T47D (cell line): ENCODE results near the gene OR6J1.
"Not testable (repeated sequence)": the region's sequence is repeated elsewhere in the genome, so short reads cannot be mapped to it uniquely, and the experiment has no call there.

Experiments used
- DNase-seq, 2 experiments: peaks; one replicate each; pipeline versions ENCODE4 v3.0.0 to v3.0.0-alpha.2; 2011 to 2012; ENCODE audit warnings: low read depth in 1 of 2, low spot score in 1 of 2
- JUND ChIP-seq: IDR thresholded peaks from 2 replicates; pipeline ENCODE4 v1.6.1; 2012; ENCODE audit warnings: low read depth
- in situ Hi-C: cut with HindIII; loops from 2 replicates; pipeline ENCODE4 v1.10.0; 2016; ENCODE audit warnings: low sequenced_read_pairs, low pct_unique_long_range_greater_than_20kb

OR6J1 gene

GRCh38 chr14:22646570-22647254 lies 2.6 kb upstream of the OR6J1 start:
- TF ChIP-seq JUND, result no peak
- in situ Hi-C loops, result no loop called here
- no peak for DNase-seq

DNA sequence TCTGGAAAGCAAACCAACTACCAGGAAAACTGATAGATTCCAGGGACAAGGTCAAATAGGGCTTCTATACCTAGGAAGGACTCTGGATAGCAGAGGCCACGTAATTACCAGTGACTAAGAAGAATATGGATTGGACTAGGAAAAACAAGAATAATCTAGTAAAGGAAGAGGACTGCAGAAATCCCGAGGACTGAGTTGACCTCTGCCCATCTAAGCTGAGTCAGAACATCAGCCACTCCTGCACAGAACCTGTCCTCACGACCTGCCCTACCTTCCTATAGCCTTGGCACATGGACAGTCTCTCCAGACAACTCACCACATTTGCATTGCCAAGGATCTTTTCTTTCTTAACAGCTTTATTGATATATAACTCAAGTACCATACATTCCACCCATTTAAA lies 2.3 kb downstream of the OR6J1 start:
- in situ Hi-C loops, result no loop called here
- DNase-seq, result no peak
- no peak for TF ChIP-seq JUND

DNA sequence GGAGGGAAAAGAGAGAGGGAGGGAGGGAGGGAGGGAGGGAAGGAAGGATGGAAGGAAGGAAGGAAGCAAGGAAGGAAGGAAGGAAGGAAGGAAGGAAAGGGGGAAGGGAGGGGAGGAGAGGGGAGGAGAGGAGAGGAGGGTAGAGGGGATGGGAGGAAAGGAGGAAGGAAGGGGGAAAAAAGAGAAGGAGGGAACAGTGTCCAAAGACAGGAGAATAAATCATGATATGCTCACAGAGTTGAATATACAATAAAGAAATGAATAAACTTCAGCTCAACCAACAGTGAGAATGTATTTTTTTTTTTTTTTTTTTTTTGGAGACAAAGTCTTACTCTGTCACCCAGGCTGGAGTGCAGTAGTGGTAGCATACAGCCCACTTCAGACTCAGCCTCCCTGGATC lies 4.0 kb downstream of the OR6J1 start:
- no peak for TF ChIP-seq JUND
- no peak for DNase-seq
- in situ Hi-C loops, result no loop called here

GRCh38 chr14:22635980-22636379 lies 8.2 kb downstream of the OR6J1 start:
- DNase-seq, in situ Hi-C loops: not testable (repeated sequence)

- in situ Hi-C loops, result no loop called here
- no peak for TF ChIP-seq JUND
- DNase-seq, result no peak
These were observed 9.8 kb downstream of the OR6J1 start for GRCh38 chr14:22634233-22634900.

- DNase-seq, result no peak
- in situ Hi-C loops, result no loop called here
- TF ChIP-seq JUND, result no peak
These were observed 13.7 kb downstream of the OR6J1 start for GRCh38 chr14:22630486-22630885.

DNA sequence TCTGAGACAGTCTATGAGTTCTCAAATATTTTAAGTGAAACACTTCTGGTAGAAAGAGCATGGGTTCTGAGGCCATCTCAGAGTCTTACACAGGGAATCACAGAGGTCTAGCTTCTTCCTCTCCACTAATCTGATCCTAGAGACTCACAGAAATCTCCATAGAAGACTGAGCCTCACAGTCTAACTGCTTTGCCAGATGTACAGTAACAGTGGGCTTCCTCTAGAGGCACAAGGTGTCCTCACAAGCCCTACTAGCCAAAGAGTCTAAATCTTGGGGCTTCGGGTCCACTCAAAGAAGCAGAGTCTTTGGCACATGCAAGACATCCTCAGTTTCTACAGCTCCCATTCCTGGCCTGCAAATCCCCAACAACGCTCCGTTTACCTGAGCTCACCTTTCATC lies 14.1 kb downstream of the OR6J1 start:
- DNase-seq, result no peak
- in situ Hi-C loops, result no loop called here
- TF ChIP-seq JUND, result no peak

DNA sequence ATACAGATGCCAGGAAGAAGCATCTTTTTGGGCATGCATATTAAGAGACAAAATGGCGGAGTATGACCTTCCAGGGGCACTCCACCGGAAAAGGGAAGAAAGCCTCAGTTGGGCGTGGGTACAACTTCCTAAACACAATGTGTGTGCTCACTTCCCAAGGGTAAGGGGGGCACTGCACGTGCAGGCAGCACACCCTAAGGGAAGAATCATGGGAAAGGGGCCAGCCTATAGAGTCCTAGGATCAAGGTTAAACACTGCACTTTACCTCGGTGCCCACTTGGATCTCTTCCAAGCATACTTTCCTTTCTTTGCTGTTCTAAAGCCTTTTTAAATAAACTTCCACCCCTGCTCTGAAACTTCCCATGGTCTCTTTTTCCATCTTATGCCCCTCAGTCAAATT lies 14.8 kb downstream of the OR6J1 start:
- TF ChIP-seq JUND, result no peak
- in situ Hi-C loops, result no loop called here
- no peak for DNase-seq

- in situ Hi-C loops, result no loop called here
- no peak for TF ChIP-seq JUND
- DNase-seq, result no peak
These were observed 16.5 kb downstream of the OR6J1 start for GRCh38 chr14:22627506-22628263.

DNA sequence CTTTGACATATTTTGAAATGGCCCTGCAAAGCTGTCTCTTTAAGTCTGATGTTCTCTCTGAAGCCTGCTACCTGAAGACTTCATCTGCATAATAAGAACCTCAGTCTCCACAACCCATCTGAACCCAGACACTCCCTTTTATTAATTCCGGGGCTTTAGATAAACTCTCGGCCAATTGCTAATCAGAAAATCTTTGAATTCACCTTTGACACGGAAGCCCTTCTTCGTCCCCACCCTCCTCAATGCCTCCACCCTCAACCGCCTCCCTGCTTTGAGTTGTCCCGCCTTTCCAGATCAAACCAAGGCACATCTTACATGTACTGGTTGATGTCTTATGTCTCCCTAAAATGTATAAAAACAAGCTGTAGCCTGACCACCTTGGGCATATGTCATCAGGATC lies 17.6 kb downstream of the OR6J1 start:
- no peak for TF ChIP-seq JUND
- in situ Hi-C loops, result no loop called here
- DNase-seq, result no peak

DNA sequence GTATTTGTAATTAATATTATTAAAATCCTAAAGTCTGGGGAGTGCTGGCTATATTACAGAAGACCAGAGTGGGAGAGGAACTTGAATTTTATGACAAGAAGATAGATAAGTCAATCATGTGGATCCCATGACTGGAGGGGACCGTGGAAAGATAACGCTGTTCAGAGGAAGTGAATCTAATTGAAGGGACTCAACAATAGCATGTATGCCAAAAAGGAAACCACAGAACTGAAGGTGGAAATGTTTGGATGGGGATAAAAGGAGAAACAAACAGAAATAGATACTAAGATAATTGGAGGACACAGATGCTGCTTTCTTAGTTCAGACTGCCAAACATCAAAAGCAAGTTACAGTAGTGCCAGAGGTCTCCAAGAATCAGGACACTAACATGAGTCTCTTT lies 21.1 kb downstream of the OR6J1 start:
- in situ Hi-C loops, result no loop called here
- DNase-seq, result no peak

GRCh38 chr14:22622255-22622654 lies 21.9 kb downstream of the OR6J1 start:
- no peak for TF ChIP-seq JUND
- in situ Hi-C loops, result no loop called here
- no peak for DNase-seq

More for the DNA sequence above, 21.1 kb downstream of the OR6J1 start:
- TF ChIP-seq JUND, result no peak

DNA sequence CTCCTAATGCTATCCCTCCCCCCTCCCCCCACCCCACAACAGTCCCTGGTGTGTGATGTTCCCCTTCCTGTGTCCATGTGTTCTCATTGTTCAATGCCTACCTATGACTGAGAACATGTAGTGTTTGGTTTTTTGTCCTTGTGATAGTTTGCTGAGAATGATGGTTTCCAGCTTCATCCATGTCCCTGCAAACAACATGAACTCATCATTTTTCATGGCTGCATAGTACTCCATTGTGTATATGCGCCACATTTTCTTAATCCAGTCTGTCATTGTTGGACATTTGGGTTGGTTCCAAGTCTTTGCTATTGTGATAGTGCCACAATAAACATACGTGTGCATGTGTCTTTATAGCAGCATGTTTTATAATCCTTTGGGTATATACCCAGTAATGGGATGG lies 28.4 kb downstream of the OR6J1 start:
- in situ Hi-C loops, DNase-seq: not testable (repeated sequence)
